GM18502 (cell line): ENCODE measurements around the gene PSMB3.
A peak's percentile ranks its signal among the peaks of the same experiment; 100 is the strongest.
"Not testable (repeated sequence)": the region's sequence is repeated elsewhere in the genome, so short reads cannot be mapped to it uniquely, and the experiment has no call there.

ENCODE experiments used
- ATAC-seq: cut with Tn5 transposase; IDR thresholded peaks from one replicate; pipeline ENCODE4 v1.9.1; 2021; ENCODE audit warnings: mild to moderate bottlenecking; ENCODE audit not compliant: unreplicated experiment, poor library complexity

PSMB3 gene

GRCh38 chr17:38789185-38789584, 36.6 kb downstream of the PSMB3 start:
- no peak for ATAC-seq

DNA sequence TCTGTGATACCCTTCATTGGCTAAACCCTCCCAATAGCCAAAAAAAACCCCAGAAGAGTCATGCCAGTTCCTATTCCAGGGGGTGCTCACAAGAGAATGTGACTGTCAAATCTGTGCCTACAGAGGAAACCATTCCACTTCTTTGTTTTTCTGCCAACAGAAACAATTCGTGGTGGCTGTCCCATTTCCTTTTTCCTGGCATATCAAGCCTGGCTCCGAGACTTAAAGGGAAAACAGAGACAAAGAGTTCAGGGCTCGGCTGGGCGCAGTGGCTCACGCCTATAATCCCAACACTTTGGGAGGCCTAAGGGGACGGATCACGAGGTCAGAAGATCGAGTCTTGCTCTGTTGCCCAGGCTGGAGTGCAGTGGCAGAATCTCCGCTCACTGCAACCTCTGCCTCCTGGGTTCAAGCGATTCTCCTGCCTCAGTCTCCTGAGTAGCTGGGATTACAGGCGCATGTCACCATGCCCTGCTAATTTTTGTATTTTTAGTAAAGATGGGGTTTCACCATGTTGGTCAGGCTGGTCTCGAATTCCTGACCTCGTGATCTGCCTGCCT, 37.7 kb downstream of the PSMB3 start:
- not testable (repeated sequence) for ATAC-seq

- no peak for ATAC-seq
Observed at GRCh38 chr17:38791162-38791561, 38.6 kb downstream of the PSMB3 start.

- ATAC-seq: no peak
Observed at GRCh38 chr17:38794221-38794620, 41.7 kb downstream of the PSMB3 start.

- no peak for ATAC-seq
Observed at GRCh38 chr17:38796451-38797157, 44.1 kb downstream of the PSMB3 start.

- no peak for ATAC-seq
Observed at GRCh38 chr17:38797158-38797490, 44.6 kb downstream of the PSMB3 start.

DNA sequence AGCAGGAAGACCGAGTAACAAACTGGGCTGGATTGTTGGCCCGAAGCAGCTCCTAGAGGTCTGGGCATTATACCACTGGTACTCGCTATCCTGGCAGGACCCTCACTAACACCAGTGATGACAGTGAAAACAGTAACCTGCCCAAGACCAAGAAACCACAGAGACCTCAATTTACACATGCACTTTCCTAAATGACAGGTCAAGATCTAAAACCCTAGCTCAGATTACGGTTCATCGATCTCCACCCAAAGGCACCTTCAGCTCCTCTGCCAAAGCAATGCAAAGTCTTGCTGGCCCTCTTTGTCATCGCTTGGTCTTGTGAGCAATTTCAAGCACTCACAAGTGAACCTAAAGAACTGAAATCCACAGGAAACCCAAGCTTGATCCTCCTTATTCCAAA, 45.3 kb downstream of the PSMB3 start:
- ATAC-seq: no peak

DNA sequence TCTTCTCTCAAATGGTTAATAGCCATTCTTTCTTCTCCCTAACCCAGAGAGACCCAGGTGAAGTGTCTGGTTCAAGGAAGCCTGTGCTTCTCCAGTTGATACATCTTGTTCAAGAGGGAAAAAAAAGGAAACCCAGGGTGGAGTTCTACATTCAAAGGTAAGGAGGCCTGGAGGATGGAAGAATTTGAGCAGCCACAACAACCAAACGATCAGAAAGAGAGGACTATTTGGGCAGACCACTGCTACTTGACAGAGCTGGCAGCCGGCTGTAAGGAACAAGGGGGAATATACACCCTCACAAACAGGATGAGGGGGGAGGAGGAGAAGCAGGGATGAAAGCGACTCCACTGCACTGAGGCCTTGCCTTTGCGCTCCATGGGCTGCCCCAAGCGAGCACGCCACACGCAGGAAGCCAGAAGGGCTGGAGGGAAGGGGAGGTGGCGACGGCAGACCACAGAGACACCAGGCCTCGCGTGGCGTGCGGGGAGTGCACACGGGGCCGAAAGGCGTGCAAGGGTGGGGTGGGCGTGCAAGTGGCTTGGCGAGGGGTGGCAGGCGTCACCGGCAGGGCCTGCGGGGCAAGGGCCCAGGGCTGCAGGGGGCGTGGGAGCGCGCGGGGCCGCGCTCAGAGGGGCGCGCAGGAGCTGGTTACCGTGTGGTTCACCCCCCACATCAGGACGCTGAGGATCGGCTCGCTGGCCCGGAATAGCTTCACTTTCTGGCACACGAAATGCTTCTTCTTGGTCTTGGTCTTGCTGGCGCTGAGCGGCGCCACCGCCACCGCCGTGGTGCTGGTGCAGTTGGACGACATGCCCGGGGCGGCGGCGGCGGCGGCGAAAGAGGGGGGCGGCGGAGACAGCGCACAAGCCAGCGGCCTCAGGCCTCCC, 46.3 kb downstream of the PSMB3 start:
- ATAC-seq: peak; percentile 34

- ATAC-seq: peak; percentile 74
Observed at GRCh38 chr17:38799501-38800236, 47.1 kb downstream of the PSMB3 start, which contains the start of gene PIP4K2B. PIP4K2B (minus strand) TSS chr17:38799556; CDS start chr17:38799424, 132 bp downstream.

GRCh38 chr17:38800237-38800760, 47.8 kb downstream of the PSMB3 start:
- ATAC-seq: no peak

GRCh38 chr17:38809828-38810227, 57.3 kb downstream of the PSMB3 start:
- ATAC-seq: no peak
